GM12878 (cell line): Measurements from ENCODE around the gene IMMP2L. TPM values are rescaled to one million over a fixed set of nuclear protein-coding genes. Genes with fewer than 3 reads are reported as not detected.

ENCODE experiments used
- ATAC-seq: fragments of 200-7000 bp; cut with Tn5 transposase; 3 replicates; pipeline ENCODE4 v1.9.1; 2020; ENCODE audit warnings: mild to moderate bottlenecking, moderate library complexity
- BruUV-seq: library from RNA; stranded (reverse); fragments of 400-500 nt; replicated peaks from 2 replicates; lab custom pipeline; 2021; lab: Mats Ljungman, UMichigan
- CTCF ChIA-PET: fragments of 300-600 bp; sonication (Branson Sonifier 250); formaldehyde crosslinking; extraction: SDS; loops from one replicate; lab custom pipeline; 2021; ENCODE audit warnings: inconsistent platforms; lab: Yijun Ruan, JAX
- POLR2A ChIA-PET: fragments of 350-600 bp; formaldehyde crosslinking; extraction: SDS; loops from one replicate; lab custom pipeline; 2021; ENCODE audit warnings: inconsistent platforms; lab: Charles Lee
- RAD21 ChIA-PET: fragments of 300-600 bp; sonication (Branson Sonifier 250); formaldehyde crosslinking; loops from one replicate; lab custom pipeline; 2023; ENCODE audit warnings: antibody characterized with exemption; ENCODE audit not compliant: unreplicated experiment; lab: Charles Lee
- SMC1A ChIA-PET: fragments of 300-600 bp; sonication (Branson Sonifier 250); formaldehyde crosslinking; loops from one replicate; lab custom pipeline; 2023; ENCODE audit not compliant: unreplicated experiment, uncharacterized antibody; lab: Charles Lee
- DNase-seq: peaks from one replicate; pipeline ENCODE4 v3.0.0-alpha.2; 2011; ENCODE audit warnings: low read depth, low spot score
- FAIRE-seq: peaks from 3 replicates; lab custom pipeline; 2011; peaks lifted over from hg19 to GRCh38; lab: Jason Lieb, UNC
- H2AFZ ChIP-seq: 2 replicates; pipeline ENCODE4 v1.6.0; 2011; ENCODE audit warnings: low read depth, low read length, control low read depth; ENCODE audit not compliant: control insufficient read depth
- H3K27ac ChIP-seq: 2 replicates; pipeline ENCODE4 v1.5.1; 2011; ENCODE audit warnings: control low read depth; ENCODE audit not compliant: control insufficient read depth, insufficient read depth
- H3K27me3 ChIP-seq, 2 experiments: replicated peaks in 1 of 2; 2 replicates each; pipeline versions ENCODE4 v1.6.0 to v1.6.1; 2011; ENCODE audit warnings: low read length in 1 of 2; ENCODE audit not compliant: control insufficient read depth in 2 of 2, insufficient read depth in 2 of 2
- H3K36me3 ChIP-seq, 2 experiments: 2 replicates each; pipeline ENCODE4 v1.5.1; 2011; ENCODE audit warnings: low read length in 1 of 2; ENCODE audit not compliant: control insufficient read depth in 2 of 2, insufficient read depth in 2 of 2
- H3K4me1 ChIP-seq: 2 replicates; pipeline ENCODE4 v1.6.1; 2011; ENCODE audit warnings: mild to moderate bottlenecking, low read length, moderate library complexity, mixed read lengths; ENCODE audit not compliant: control insufficient read depth, insufficient read depth
- H3K4me2 ChIP-seq: 2 replicates; pipeline ENCODE4 v1.6.0; 2011; ENCODE audit warnings: control low read depth; ENCODE audit not compliant: control insufficient read depth, insufficient read depth
- H3K4me3 ChIP-seq: fragments of 200-600 bp; sonication (generic); 2 replicates; pipeline ENCODE4 v1.5.1; 2016
- H3K79me2 ChIP-seq: 2 replicates; pipeline ENCODE4 v1.6.0; 2011; ENCODE audit warnings: low read length; ENCODE audit not compliant: control insufficient read depth, insufficient read depth
- H3K9ac ChIP-seq: 2 replicates; pipeline ENCODE4 v1.8.0; 2011; ENCODE audit warnings: low read length, control low read depth, mixed read lengths; ENCODE audit not compliant: control insufficient read depth, insufficient read depth
- H3K9me3 ChIP-seq: replicated peaks from 3 replicates; pipeline ENCODE4 v1.5.1; 2011; ENCODE audit warnings: mild to moderate bottlenecking, low read length; ENCODE audit not compliant: control insufficient read depth, insufficient read depth
- H4K20me1 ChIP-seq: 2 replicates; pipeline ENCODE4 v1.6.0; 2011; ENCODE audit not compliant: control insufficient read depth, insufficient read depth
- E2F4 ChIP-seq: IDR thresholded peaks from 2 replicates; pipeline ENCODE4 v1.6.1; 2012; ENCODE audit warnings: low read depth, low read length, improper control_type of control experiment
- ELK1 ChIP-seq: IDR thresholded peaks from 2 replicates; pipeline ENCODE4 v1.6.1; 2012; ENCODE audit warnings: low read depth, low read length, improper control_type of control experiment
- HDAC6 ChIP-seq: fragments of 200-600 bp; sonication (generic); IDR thresholded peaks from one replicate; pipeline ENCODE4 v1.8.0; 2017; ENCODE audit warnings: antibody characterized with exemption; ENCODE audit not compliant: unreplicated experiment
- IKZF2 ChIP-seq, 2 experiments: fragments of 450-650 bp; IDR thresholded peaks; 2 replicates each; pipeline ENCODE4 v1.6.1; 2017; ENCODE audit warnings: mild to moderate bottlenecking in 2 of 2, moderate library complexity in 2 of 2
- KDM1A ChIP-seq: fragments of 200-600 bp; sonication (generic); IDR thresholded peaks from 2 replicates; pipeline ENCODE4 v1.6.1; 2016; ENCODE audit warnings: borderline replicate concordance
- NR2F1 ChIP-seq: fragments of 450-650 bp; conservative IDR thresholded peaks from 2 replicates; pipeline ENCODE4 v1.6.1; 2017; ENCODE audit warnings: mild to moderate bottlenecking
- PAX8 ChIP-seq: fragments of 450-650 bp; IDR thresholded peaks from 2 replicates; pipeline ENCODE4 v1.6.1; 2017; ENCODE audit warnings: mild to moderate bottlenecking, moderate library complexity
- POLR2A ChIP-seq: IDR thresholded peaks from 2 replicates; pipeline ENCODE4 v1.6.1; 2011; ENCODE audit warnings: low read depth, mild to moderate bottlenecking, low read length
- POLR2AphosphoS5 ChIP-seq: IDR thresholded peaks from 2 replicates; pipeline ENCODE4 v1.6.1; 2011; ENCODE audit warnings: mild to moderate bottlenecking, low read length, inconsistent platforms
- RELB ChIP-seq: fragments of 450-650 bp; IDR thresholded peaks from 2 replicates; pipeline ENCODE4 v1.6.1; 2017; ENCODE audit warnings: low read depth, mild to moderate bottlenecking, moderate library complexity
- RFX5 ChIP-seq: IDR thresholded peaks from 2 replicates; pipeline ENCODE4 v1.6.1; 2011; ENCODE audit warnings: low read depth, low read length, improper control_type of control experiment
- TCF3 ChIP-seq: IDR thresholded peaks from 2 replicates; pipeline ENCODE4 v1.6.1; 2012; ENCODE audit warnings: low read depth, mild to moderate bottlenecking, low read length, borderline replicate concordance; ENCODE audit not compliant: insufficient read depth
- TCF7 ChIP-seq: IDR thresholded peaks from 2 replicates; pipeline ENCODE4 v1.6.1; 2014; ENCODE audit warnings: antibody characterized with exemption, borderline replicate concordance
- USF2 ChIP-seq: IDR thresholded peaks from 2 replicates; pipeline ENCODE4 v1.6.1; 2011; ENCODE audit warnings: low read depth, low read length, improper control_type of control experiment, borderline replicate concordance
- WGBS: methylation state at CpG from one replicate; pipeline ENCODE4 v1.1.6; 2016; ENCODE audit warnings: low lambda C conversion rate; ENCODE audit not compliant: insufficient replicate concordance, insufficient coverage; ENCODE audit errors: missing lambda C conversion rate; 5-methylcytosine and 5-hydroxymethylcytosine counted together
- in situ Hi-C: fragments of 300-500 bp; cut with MboI; formaldehyde crosslinking; loops from 9 replicates; pipeline ENCODE4 v1.14.3; 2018; ENCODE audit warnings: mixed read lengths
- intact Hi-C: fragments of 100-400 bp; cut with micrococcal nuclease; formaldehyde crosslinking; loops from one replicate; pipeline ENCODE4 v1.14.2; 2022; ENCODE audit not compliant: unreplicated experiment
- polyA plus RNA-seq, 11 experiments: library from polyadenylated mRNA; depleted of rRNA in 4 of 11; unstranded in 6 of 11; stranded (reverse) in 5 of 11; fragments of >200 nt; fragmentation: Nextera tagmentation in 4 of 11; fragmentation: Illumina TruSeq in 1 of 11; extraction: Ambion mirVana in 4 of 11; extraction: Trizol in 1 of 11; gene quantifications; 1 replicate in 1 of 11; 2 replicates in 10 of 11; pipeline versions ENCODE4 v1.2.1 to v1.2.3, GENCODE V29; 2011 to 2016; ENCODE audit warnings: inconsistent platforms in 2 of 11, missing spikeins in 2 of 11, low read depth in 1 of 11
- total RNA-seq, 4 experiments: library from RNA; depleted of rRNA in 3 of 4; stranded (reverse); fragments of >200 nt in 3 of 4; fragmentation: Illumina TruSeq in 1 of 4; extraction: Trizol in 1 of 4; gene quantifications; 2 replicates each; pipeline versions ENCODE4 v1.2.1 to v1.2.3, GENCODE V29; 2013 to 2021

Gene IMMP2L
- total and polyA plus RNA-seq, 10 of the 15 experiments (the other 5 are each of a cell fraction or from before 2014, with no cell fraction given) = 12.6 to 46.3 (median 19.6) TPM

GRCh38 chr7:111541067-111541466 is 21.2 kb downstream of the IMMP2L start (continued):
- TF ChIP-seq ELK1 = no peak

- in situ Hi-C loops (no loop called here), intact Hi-C loops (no loop called here)
- 99% methylated on average over 5 of the region's 5 CpGs for WGBS
- no peaks in the 10 kb centered on the region for H3K9me3 ChIP-seq
- H3K27ac ChIP-seq = no peak overlapping the region
- H4K20me1 ChIP-seq = no peaks in the 10 kb centered on the region
- no TSS peak for BruUV-seq
- SMC1A ChIA-PET = interaction anchor here (0.7 to 2.0 kb wide), 4 partner anchors 9 to 19 kb away, joined by 3 to 10 read pairs (median 3); no protein-coding TSS in a partner anchor
- H3K36me3 ChIP-seq = no peaks in the 10 kb centered on the region
- no peaks in the 10 kb centered on the region for H3K79me2 ChIP-seq
- H3K4me1 ChIP-seq = no peaks in the 10 kb centered on the region
- FAIRE-seq = no peak
- no peak overlapping the region for H3K4me3 ChIP-seq
- DNase-seq = no peak
- H3K9ac ChIP-seq = no peak overlapping the region
- RAD21 ChIA-PET = no interaction called here
- CTCF ChIA-PET = interaction anchor here (0.7 kb wide), 1 partner anchor 8 kb away, joined by 4 read pairs; no protein-coding TSS in a partner anchor
- no peak overlapping the region for H2AFZ ChIP-seq
- H3K4me2 ChIP-seq = no peak overlapping the region
- POLR2A ChIA-PET = no interaction called here
- H3K27me3 ChIP-seq = no peaks in the 10 kb centered on the region
- ATAC-seq = no peak
- TF ChIP-seq TCF3 (no peak), KDM1A (no peak), POLR2AphosphoS5 (no peak), IKZF2 (IDR thresholded peaks at IDR 0.05) (no peak), HDAC6 (no peak), TCF7 (no peak), NR2F1 (no peak), ELK1 (no peak), E2F4 (no peak), USF2 (no peak), POLR2A (no peak), RELB (no peak), RFX5 (no peak), PAX8 (no peak)
Observed at GRCh38 chr7:111540199-111540815, 22.0 kb downstream of the IMMP2L start.
